T-cell (primary cell): ENCODE results near the gene SEC61G. TPM values are rescaled to one million over a fixed set of nuclear protein-coding genes. Genes with fewer than 3 reads are reported as not detected.

Experiments used
- ATAC-seq, 4 experiments: fragments of 200-7000 bp in 3 of 4; fragments of 150-1000 bp in 1 of 4; cut with Tn5 transposase; replicated peaks in 1 of 4; 1 replicate in 3 of 4; 2 replicates in 1 of 4; pipeline ENCODE4 v1.10.0; 2021; ENCODE audit warnings: moderate library complexity in 3 of 4, mild to moderate bottlenecking in 2 of 4, moderate number of reproducible peaks in 1 of 4
- CTCF ChIA-PET, 2 donors: fragments of 300-600 bp; sonication (Branson Sonifier 250); formaldehyde crosslinking; loops; one replicate each; lab custom pipeline; 2022; ENCODE audit warnings: antibody characterized with exemption in 2 of 2; lab: Charles Lee
- POLR2A ChIA-PET, 2 donors: fragments of 300-600 bp; sonication (Branson Sonifier 250); formaldehyde crosslinking; loops; one replicate each; lab custom pipeline; 2022; ENCODE audit warnings: antibody characterized with exemption in 2 of 2; lab: Charles Lee
- DNase-seq, 35 experiments: peaks; one replicate each; pipeline versions ENCODE4 v3.0.0 to v3.0.0-alpha.2; 2013 to 2023
- H3K27ac ChIP-seq: one replicate; pipeline ENCODE4 v1.5.1; 2013; ENCODE audit warnings: low read length
- H3K27me3 ChIP-seq, 2 experiments: replicated peaks in 1 of 2; 1 replicate in 1 of 2; 2 replicates in 1 of 2; pipeline versions ENCODE4 v1.6.1 to v1.7.0; 2013; ENCODE audit warnings: low read length in 1 of 2, mixed read lengths in 1 of 2; ENCODE audit not compliant: control insufficient read depth in 2 of 2, insufficient read depth in 2 of 2; ENCODE audit errors: extremely low read depth in 1 of 2
- H3K36me3 ChIP-seq, 2 donors: 1 replicate in 1 of 2; 2 replicates in 1 of 2; pipeline versions ENCODE4 v1.6.1 to v1.7.0; 2013; ENCODE audit warnings: low read length in 1 of 2; ENCODE audit not compliant: control insufficient read depth in 2 of 2, insufficient read depth in 1 of 2; ENCODE audit errors: extremely low read depth in 1 of 2
- H3K4me1 ChIP-seq, 2 experiments: 1 replicate in 1 of 2; 2 replicates in 1 of 2; pipeline versions ENCODE4 v1.6.1 to v1.7.0; 2013; ENCODE audit warnings: low read length in 2 of 2, mixed read lengths in 1 of 2; ENCODE audit not compliant: insufficient read depth in 2 of 2, control insufficient read depth in 1 of 2; ENCODE audit errors: extremely low read depth in 1 of 2
- H3K4me3 ChIP-seq, 2 donors: 1 replicate in 1 of 2; 2 replicates in 1 of 2; pipeline versions ENCODE4 v1.5.1 to v1.7.0; 2013; ENCODE audit warnings: mild to moderate bottlenecking in 2 of 2, low read length in 1 of 2, moderate library complexity in 1 of 2; ENCODE audit not compliant: control insufficient read depth in 1 of 2; ENCODE audit errors: extremely low read depth in 1 of 2
- H3K9me3 ChIP-seq: 2 replicates; pipeline ENCODE4 v1.7.0; 2013
- H3K27ac Mint-ChIP-seq, 2 donors: one replicate each; pipeline ENCODE4 v1.8.0; 2020 to 2021; ENCODE audit warnings: mild to moderate bottlenecking in 2 of 2, mixed read lengths in 2 of 2
- H3K27me3 Mint-ChIP-seq, 2 donors: one replicate each; pipeline ENCODE4 v1.8.0; 2021 to 2022; ENCODE audit warnings: mixed read lengths in 2 of 2
- H3K36me3 Mint-ChIP-seq: one replicate; pipeline ENCODE4 v1.8.0; 2021; ENCODE audit warnings: mixed read lengths
- H3K4me1 Mint-ChIP-seq, 3 donors: one replicate each; pipeline ENCODE4 v1.8.0; 2020 to 2022; ENCODE audit warnings: mixed read lengths in 3 of 3, mild to moderate bottlenecking in 1 of 3
- H3K4me3 Mint-ChIP-seq, 3 donors: one replicate each; pipeline ENCODE4 v1.8.0; 2020 to 2022; ENCODE audit warnings: mild to moderate bottlenecking in 3 of 3, mixed read lengths in 3 of 3, moderate library complexity in 3 of 3
- H3K9me3 Mint-ChIP-seq, 3 donors: one replicate each; pipeline ENCODE4 v1.8.0; 2020 to 2022; ENCODE audit warnings: mixed read lengths in 3 of 3
- WGBS: methylation state at CpG from one replicate; pipeline ENCODE4 v1.1.5; 2013; ENCODE audit warnings: missing lambda C conversion rate; ENCODE audit not compliant: insufficient coverage; 5-methylcytosine and 5-hydroxymethylcytosine counted together
- total RNA-seq, 35 experiments: library from RNA in 6 of 35; stranded (reverse) in 6 of 35; fragments of 120-200 nt in 1 of 35; gene quantifications; one replicate each; pipeline versions ENCODE4 v1.2.1 to v1.2.4 and lab custom pipeline; 2013 to 2026

Gene SEC61G
- total RNA-seq, 5 donors from 2014 or later (not counting 1 experiment from before 2014, with no cell fraction given), result 42.7 to 65.1 (median 62.1) TPM

DNA sequence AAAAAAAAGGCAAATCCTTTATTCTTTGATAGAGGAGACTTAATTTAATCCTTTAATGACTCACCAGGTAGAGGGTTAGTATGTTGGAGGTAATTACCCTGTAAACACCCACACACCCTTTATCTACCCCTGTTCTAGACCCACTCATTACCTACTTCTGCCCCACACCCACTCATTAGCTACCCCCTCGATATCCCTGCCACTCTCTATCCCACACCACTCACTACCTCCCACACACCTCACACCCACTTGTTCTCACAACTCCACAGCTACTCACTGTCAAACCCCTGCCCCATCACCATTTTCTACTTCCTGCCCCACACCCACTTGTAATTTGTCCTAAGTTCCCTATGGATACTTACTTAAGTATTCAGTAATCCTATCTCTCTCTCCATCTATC is 49.7 kb downstream of the SEC61G start:
- Mint-ChIP-seq H3K4me1 (no peaks in the 10 kb centered on the region), H3K9me3 (peaks cover 2 to 22% (median 13%) of the 10 kb centered on the region in 3 donors), H3K4me3 (no peak overlapping the region), H3K27me3 (peaks cover 2 to 5% of the 10 kb centered on the region in 2 donors), H3K36me3 (peaks cover 5% of the 10 kb centered on the region), H3K27ac (no peak overlapping the region)
- ChIA-PET CTCF (no interaction called here), POLR2A (no interaction called here)
- Histone ChIP-seq H3K4me1 (no peaks in the 10 kb centered on the region), H3K27ac (no peak overlapping the region), H3K27me3 (peaks cover 0 to 1% of the 10 kb centered on the region in 2 experiments), H3K4me3 (no peak overlapping the region), H3K36me3 (no peaks in the 10 kb centered on the region), H3K9me3 (no peaks in the 10 kb centered on the region)
- DNase-seq, result no peak
- 40% methylated on average over 1 of the region's 1 CpG for WGBS
- no peak for ATAC-seq

DNA sequence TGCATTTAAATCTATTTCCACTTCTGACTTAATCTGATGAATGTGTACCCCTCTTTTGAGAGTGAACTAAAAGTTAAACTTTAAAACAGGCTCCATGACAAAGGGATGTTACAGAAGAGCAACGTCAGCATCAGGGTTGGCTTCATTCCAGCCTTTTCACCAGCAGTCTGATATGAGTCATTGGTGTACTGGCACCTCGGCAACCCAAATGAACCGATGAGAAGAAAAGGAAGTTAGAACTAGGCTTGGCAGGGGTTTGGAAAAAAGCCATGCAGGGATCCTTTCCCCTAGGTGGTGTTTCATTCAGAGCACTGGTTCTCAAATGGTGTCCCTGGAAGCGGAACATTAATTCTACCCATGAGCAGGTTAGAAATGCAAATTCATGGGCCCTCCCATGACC is 53.6 kb downstream of the SEC61G start:
- ChIA-PET POLR2A (no interaction called here), CTCF (no interaction called here)
- no peak overlapping the region for H3K4me3 ChIP-seq
- Mint-ChIP-seq H3K27ac (no peak overlapping the region), H3K4me1 (no peaks in the 10 kb centered on the region), H3K9me3 (peaks cover 2 to 18% (median 13%) of the 10 kb centered on the region in 3 donors), H3K36me3 (peaks cover 5% of the 10 kb centered on the region), H3K27me3 (peaks cover 2 to 10% of the 10 kb centered on the region in 2 donors), H3K4me3 (no peak overlapping the region)
- DNase-seq (no peak), ATAC-seq (no peak)
- H3K4me1 ChIP-seq, result no peaks in the 10 kb centered on the region
- no peaks in the 10 kb centered on the region for H3K36me3 ChIP-seq
- H3K27me3 ChIP-seq, result no peaks in the 10 kb centered on the region
- H3K9me3 ChIP-seq, result no peaks in the 10 kb centered on the region
- no peak overlapping the region for H3K27ac ChIP-seq
- 63% methylated on average over 4 of the region's 4 CpGs for WGBS

DNA sequence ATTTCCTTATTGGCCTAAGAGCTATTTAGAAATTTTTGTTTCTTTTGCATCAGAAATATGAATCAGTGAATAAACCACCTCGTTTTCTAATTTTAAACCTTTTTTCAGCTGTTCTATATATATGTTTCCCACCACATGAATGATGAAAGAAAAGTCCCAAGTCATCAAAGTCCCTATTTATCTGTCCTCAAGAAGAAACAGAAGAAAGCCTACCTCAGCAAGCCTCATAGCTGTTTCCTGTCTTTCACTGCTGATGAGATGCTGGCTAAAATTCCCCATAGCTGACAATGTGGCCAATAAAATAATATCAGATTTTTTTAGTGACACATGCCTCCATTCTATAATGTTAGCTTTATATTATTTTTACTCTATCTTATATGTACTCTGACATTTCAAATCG is 54.2 kb downstream of the SEC61G start:
- Mint-ChIP-seq H3K4me3 (no peak overlapping the region), H3K27me3 (peaks cover 2 to 10% of the 10 kb centered on the region in 2 donors), H3K27ac (no peak overlapping the region), H3K4me1 (no peaks in the 10 kb centered on the region), H3K36me3 (peaks cover 5% of the 10 kb centered on the region), H3K9me3 (peaks cover 2 to 18% (median 13%) of the 10 kb centered on the region in 3 donors)
- H3K4me3 ChIP-seq, result no peak overlapping the region
- no peaks in the 10 kb centered on the region for H3K4me1 ChIP-seq
- H3K27ac ChIP-seq, result no peak overlapping the region
- H3K36me3 ChIP-seq, result no peaks in the 10 kb centered on the region
- POLR2A ChIA-PET, result no interaction called here
- no CpG with 5 or more reads among the region's 2 CpGs for WGBS
- ATAC-seq, result no peak
- no peaks in the 10 kb centered on the region for H3K9me3 ChIP-seq
- DNase-seq, result no peak
- CTCF ChIA-PET, result no interaction called here
- no peaks in the 10 kb centered on the region for H3K27me3 ChIP-seq

Other genes with a start within 250 kb of the SEC61G start
- not detected for gene VSTM2A, start 216.8 kb downstream of the SEC61G start, total RNA-seq